Transverse colon (tissue), 4 donors: ENCODE results near the gene STXBP4.

Experiments used
- EP300 ChIP-seq: sonication (generic); formaldehyde crosslinking; IDR thresholded peaks from one replicate; pipeline ENCODE4 v1.6.1; 2017; ENCODE audit warnings: antibody characterized with exemption, low read depth
- POLR2A ChIP-seq: fragments of 450-650 bp; IDR thresholded peaks from one replicate; pipeline ENCODE4 v1.6.1; 2016; ENCODE audit warnings: antibody characterized with exemption, mild to moderate bottlenecking, moderate library complexity
- POLR2AphosphoS5 ChIP-seq, 3 donors: sonication (generic); formaldehyde crosslinking; IDR thresholded peaks; one replicate each; pipeline ENCODE4 v1.6.1; 2016; ENCODE audit warnings: antibody characterized with exemption in 3 of 3
- TF ChIP-seq, protein P1 (sequence below), 5 experiments: fragments of 200-600 bp in 3 of 5; fragments of 450-650 bp in 2 of 5; sonication (generic) in 3 of 5; IDR thresholded peaks; 1 replicate in 2 of 5; 2 replicates in 3 of 5; pipeline ENCODE4 v1.5.1; 2016 to 2017; ENCODE audit warnings: antibody characterized with exemption in 5 of 5, inconsistent platforms in 3 of 5, mild to moderate bottlenecking in 2 of 5, moderate library complexity in 1 of 5

DNA sequence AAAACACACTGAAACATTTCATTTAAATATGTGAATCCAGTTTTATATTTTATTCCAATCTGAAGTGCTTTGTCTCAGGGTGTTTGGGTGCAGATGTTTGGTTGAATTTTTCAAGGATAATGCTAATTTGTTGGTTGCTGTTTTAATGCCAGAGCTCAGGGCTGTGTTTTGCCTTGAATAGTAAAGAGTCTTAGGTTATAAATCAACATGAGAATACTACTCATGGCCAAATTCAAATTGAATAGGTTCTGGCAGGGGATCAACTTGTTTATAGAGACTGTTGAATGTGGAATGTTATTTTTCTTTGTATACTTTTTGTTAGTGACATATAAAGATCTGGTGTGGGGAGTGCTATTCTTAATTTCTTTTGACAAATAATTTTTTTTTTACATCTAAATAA is 49.1 kb upstream of the STXBP4 start:
- TF ChIP-seq POLR2A (no peak), POLR2AphosphoS5 (IDR thresholded peaks at IDR 0.05) (no peak), EP300 (no peak)
- TF ChIP-seq, protein P1, sequence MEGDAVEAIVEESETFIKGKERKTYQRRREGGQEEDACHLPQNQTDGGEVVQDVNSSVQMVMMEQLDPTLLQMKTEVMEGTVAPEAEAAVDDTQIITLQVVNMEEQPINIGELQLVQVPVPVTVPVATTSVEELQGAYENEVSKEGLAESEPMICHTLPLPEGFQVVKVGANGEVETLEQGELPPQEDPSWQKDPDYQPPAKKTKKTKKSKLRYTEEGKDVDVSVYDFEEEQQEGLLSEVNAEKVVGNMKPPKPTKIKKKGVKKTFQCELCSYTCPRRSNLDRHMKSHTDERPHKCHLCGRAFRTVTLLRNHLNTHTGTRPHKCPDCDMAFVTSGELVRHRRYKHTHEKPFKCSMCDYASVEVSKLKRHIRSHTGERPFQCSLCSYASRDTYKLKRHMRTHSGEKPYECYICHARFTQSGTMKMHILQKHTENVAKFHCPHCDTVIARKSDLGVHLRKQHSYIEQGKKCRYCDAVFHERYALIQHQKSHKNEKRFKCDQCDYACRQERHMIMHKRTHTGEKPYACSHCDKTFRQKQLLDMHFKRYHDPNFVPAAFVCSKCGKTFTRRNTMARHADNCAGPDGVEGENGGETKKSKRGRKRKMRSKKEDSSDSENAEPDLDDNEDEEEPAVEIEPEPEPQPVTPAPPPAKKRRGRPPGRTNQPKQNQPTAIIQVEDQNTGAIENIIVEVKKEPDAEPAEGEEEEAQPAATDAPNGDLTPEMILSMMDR (IDR thresholded peaks at IDR 0.05), result no peak
